GM03348 (cell line): ENCODE results near the gene E2F2.

Source experiments
- DNase-seq: peaks from one replicate; pipeline ENCODE4 v3.0.0; 2012; ENCODE audit warnings: low spot score

Gene E2F2

DNA sequence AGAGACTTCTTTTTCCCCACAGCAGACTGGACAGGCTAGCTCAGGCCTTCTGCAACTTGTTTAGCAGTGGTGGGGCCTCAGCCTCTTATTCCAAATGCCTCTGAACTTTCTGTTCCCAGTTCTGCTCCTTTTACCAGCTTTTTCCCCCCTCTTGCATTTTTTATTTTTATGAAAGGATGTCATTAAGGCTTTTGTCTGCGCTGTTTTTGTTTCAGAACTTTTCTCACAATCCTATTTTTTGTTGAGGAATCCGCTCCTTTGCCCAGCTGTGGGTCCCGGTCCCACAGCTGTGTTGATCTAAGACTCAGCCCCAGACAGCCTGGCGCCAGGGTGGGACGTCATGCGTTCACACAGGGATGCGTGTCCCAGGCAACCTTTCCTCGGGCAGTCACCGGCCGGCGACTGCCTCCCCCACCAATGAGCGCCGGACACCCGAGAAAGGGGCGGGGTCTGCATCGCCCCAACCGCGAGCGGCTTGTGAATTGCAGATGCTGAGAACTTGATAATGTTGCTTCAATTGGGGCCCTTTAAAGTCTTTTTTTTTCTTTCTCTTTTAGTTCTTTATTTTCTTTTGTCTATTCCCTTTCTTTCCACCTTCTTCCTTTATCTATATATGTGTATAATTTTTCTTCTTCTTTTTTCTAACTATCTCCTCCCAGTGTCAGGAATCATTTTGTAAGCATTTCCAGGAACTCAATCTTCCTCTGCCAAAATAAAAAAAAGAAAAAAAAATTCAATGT is 31.3 kb upstream of the E2F2 start:
- peak; percentile 95 for DNase-seq

DNA sequence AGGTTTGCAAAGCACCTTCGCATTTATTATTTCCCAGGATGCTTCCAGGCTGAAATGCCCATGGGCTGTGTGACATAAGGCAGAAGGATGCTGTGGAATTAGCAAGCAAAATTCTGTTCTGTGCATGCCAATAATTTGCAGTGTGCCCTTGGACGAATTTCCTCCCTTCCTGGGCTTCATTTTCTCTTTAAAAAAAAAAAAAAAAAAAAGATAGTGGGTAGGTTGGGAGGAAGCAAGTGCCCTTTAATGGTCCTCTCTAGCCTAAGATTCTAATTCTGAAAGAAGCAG is 30.7 kb upstream of the E2F2 start:
- no peak for DNase-seq

DNA sequence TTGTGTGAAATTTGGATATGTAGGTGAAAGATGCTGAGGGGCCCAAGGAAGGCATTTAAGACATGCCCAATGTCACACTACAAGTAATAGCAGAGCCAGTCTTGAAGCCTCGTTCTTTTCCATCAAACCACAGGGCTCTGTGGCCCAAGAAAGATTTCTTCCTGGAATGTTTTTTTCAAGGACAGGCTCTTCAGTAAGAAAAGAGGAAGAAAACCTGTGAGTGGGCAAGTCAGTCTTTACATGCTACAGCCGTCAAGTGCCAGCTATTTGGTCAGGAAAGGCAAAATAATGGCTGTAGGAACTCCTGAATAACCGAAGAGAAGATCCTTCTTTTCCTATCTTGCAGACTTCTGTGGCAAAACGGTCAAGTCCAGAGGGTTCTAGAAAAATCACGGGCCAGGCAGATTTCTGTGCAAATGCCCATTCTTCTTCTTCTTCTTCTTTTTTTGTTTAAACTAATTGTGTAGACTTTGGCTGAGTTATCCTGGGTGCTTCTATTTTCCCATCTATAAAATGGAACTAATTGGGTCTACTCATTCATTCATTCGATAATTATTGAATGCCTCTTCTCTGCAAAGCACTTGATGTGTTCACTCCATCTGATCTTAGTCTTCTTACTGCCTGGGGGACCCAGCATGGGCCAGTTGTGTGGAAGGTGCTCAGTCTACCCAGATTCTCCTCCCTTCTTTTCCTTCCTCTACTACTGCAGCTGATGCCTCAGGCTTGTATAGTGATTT is 30.2 kb upstream of the E2F2 start:
- DNase-seq, result no peak

DNA sequence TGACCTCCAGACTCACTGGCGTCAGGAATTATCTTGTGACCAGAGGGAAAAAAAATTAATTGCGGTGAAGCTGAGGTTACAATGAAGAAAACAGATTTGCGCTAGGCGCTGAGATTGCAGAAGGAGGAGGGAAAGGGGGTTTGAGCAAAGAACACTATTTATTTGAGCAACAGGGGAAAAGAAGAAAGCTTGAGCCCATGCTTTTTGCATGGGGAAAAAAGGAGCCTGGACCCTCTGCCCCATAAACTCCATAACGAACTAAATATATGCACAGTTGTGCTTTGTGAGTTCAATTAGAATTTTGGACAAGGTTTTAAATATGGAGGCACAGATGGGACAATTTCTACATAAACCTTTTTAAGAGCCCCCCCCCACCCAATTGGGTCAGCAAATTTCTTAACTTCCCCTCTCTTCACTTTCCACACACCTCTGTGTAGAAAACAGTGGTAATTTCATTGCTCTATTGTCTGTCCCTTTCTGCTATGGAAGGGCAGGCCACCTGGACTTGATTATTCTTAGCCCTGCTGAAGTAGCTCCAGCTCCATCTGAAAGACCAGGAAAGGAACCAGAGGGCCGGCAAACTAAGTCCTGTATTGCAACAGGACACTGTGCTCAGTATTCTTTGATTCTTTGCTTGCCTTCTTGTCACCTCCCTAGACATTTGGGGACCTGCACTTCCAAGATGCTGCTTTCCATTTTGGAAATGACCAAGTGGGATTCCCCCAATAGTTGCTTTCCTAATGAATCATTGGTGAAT is 29.1 kb upstream of the E2F2 start:
- peak; percentile 27 for DNase-seq

DNA sequence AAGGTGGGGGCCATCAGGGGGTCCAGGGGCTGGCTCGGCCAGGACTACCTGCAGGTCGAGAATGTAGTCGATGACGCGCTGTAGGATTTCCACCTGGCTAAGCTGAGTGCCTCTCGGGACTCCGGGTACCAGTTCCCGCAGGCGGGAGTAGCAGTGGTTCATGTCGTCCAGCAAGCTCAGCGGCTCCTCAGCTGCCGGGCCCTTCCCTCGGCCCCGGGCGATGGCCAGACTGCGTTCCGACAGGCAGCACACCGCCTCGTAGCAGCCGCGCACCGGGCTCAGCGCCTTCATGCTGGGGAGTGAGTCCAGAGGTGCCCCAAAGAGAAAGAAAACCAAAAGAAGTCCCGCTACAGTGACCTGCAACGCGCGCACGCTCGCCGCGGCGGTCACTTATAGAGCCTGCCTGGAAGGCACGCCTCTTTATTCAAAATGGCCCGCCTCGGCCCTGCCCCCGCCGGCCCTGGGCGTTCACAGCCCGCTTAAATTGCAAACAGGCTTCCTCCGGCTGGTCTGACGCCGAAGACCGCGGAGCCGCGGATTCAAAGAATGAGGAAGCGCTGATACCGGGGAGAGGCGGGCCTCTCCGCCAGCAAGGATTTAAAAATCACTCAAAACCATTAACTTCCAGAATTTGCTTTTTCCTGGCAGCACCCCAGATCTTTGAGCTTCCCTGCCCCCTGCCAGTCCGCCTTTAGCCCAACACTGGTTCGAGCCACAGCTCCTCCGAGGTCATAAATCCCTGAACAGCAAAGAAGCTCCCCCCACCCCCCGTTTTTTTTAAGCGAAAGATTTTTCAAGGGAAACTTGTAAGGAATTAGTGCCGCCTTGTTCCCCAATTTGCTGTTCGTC is 28.3 kb upstream of the E2F2 start, which contains the start of gene ID3:
TSS of gene ID3 (minus strand) at position 366 of the 849 bp plus-strand sequence. CDS start at position 291, 75 bp downstream.
- DNase-seq, result peak; percentile 94

DNA sequence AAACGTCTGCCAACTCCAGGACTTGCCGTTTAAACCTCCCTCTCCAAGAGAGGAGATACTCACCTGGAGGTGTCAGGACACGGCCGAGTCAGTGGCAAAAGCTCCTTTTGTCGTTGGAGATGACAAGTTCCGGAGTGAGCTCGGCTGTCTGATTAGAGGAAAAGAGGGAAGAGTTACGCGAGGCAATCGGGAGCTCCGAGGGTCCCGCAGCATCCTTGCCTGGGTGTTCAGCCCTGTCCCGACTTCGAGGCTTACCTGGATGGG is 27.8 kb upstream of the E2F2 start:
- no peak for DNase-seq

DNA sequence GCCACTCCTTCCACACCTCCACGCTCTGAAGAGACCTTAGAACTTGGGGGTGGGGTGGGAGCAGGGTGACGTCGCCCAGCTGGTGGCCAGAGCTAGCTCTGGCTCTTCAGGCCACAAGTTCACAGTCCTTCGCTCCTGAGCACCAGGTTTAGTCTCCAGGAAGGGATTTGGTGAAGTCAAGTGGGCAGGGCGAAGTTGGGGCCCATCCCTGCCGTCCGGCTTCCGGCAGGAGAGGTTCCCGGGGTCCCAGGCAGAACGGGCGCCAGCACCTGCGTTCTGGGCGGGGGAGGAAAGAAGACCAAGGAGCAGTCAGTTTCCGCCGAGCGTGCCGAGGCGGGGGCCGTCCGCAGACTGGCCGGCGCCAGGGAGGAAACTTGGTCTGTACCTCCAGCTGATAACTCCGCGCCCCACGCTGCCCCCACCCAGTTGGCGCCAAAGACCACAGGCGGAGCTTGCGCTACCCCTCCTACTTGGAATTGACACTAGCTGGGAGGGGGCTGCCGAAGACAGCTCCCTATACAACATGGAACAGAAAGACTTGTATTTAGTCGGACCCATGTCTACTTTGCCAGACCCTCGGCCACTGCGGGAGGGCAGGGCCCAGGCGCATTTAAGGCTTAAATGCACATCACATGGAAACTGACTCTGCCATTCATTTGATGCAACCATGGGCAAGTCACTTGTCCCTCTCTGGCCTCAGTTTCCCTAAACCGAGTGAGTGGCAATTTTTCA is 27.3 kb upstream of the E2F2 start:
- peak; percentile 35 for DNase-seq

DNA sequence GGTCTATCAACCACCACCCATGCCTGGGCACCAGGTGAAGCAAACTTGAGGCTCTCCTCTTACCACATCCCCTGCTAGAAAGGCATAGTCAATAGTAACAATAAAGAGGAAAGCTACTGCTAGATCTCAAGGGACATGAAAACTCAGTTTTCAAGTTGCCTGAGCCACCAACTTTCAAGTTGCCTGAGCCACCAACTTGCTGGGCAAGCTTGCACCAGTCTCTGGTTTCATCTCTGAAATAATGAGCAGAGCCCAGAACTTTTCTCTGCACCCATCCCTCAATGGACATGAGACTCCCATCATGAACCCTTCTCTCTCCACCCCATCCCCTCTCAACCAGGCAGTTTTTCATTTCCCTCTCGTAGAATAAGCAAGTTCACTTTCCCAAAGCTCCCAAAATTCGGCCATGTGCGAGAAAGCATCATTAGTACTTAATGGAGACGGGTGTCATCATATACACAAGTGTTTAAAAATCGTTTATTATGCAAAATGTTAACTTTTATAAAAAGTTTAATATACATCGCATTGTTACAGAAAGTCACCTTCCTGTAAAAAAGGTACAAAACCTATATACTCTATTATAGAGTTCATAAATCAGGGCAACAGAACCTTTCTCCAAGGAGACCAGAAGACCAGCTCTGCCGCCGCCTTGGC is 26.6 kb upstream of the E2F2 start:
- DNase-seq, result no peak

DNA sequence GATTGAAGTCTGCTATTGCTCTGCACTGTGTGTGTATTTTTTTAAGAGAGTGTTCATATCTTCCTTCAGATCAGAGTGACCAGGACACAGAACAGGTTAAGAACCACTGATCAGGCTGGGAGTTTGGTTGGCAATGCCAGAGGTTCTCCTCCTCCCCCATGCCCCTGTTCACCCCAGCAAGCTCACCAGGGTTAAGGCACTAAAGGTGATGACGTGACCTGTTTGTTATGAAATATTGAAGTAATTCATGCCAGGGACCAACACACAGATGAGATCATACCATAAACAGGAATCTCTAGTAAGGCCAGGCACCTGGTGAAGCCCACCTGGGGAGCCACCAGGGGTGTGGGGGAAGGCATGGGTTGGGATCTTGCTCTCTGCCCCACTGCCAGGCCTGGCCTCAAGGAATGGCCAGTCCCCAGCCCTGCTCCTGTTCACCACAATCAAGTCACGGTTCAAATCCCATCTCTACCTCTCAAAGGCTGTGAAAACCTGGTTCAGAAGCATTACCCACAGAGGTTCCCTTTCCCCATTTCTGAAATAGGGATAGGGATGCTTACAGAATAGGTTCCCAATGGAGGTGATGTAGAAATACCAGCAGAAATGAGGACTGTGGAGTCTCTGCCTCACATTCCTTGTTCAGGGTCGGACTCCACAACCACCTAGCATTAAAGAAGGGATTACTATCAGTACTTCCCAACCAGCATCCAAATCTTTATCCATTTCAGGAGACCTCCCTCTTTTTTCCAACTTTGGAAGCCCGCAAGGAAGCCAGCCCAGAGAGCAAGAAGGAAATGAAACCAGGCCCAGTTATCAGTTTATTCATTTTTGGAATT is 25.8 kb upstream of the E2F2 start:
- DNase-seq, result no peak

DNA sequence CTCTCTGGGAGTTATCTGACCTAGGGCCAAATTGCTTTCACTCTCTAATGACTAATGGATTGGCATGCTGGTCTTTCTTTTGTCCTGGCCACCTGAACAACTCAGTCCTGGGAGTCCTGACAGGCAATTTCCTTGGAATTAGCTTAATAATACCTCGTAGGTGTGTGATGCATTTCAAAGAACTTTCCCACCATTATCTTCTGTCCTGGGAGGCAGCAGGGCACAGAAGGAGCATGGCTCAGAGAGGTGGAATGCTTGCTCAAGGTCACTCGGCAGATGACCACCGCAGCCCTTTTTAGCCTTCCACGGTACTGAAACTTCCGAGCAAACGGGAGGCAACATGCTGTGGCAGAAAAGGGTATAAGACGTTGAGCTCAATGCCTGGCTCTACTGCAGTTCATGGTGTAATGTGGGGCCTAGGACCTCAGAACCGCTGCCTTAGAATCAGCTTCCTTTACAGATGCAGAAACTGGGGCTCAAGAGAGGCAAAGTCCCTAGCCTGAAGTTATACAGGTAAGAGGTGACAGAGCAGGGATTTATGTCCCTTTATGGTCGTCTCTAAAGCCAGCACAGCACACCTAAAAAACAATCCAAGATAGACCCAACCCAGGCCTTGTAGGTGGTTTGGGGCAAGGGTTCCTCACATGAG is 25.1 kb upstream of the E2F2 start:
- no peak for DNase-seq

DNA sequence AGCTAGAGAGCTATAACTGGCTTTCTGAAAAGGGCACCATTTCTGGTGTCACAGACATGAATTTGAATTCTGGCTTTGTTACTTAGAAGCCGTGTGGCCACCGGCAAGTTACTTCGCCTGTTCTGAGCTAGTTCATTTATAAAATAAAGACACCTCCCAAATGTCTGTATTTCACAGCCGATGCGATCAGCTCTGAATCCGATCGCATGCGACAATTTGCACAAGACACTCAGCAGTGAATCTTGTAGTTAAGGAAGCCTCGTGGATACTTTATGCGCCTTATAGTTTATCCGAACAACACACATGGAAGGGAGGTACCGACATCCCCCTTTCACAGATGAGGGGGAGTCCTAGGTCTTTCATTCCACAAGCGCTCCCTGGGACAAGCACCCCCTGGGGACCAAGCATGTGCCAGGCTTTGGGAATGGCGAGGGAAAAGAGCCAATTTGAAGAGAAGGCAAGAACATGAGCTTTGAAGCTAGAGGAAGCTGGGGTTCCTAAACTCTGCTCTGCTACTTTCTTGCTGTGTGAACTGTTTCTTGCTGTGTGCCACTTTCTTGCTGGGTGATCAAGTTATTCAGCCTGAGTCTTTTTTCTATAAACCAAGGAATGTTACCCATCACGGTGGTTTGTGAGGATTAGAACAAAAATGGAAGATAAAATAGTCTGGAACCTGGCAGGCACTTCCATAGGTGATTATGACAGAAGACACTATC is 24.4 kb upstream of the E2F2 start:
- no peak for DNase-seq

DNA sequence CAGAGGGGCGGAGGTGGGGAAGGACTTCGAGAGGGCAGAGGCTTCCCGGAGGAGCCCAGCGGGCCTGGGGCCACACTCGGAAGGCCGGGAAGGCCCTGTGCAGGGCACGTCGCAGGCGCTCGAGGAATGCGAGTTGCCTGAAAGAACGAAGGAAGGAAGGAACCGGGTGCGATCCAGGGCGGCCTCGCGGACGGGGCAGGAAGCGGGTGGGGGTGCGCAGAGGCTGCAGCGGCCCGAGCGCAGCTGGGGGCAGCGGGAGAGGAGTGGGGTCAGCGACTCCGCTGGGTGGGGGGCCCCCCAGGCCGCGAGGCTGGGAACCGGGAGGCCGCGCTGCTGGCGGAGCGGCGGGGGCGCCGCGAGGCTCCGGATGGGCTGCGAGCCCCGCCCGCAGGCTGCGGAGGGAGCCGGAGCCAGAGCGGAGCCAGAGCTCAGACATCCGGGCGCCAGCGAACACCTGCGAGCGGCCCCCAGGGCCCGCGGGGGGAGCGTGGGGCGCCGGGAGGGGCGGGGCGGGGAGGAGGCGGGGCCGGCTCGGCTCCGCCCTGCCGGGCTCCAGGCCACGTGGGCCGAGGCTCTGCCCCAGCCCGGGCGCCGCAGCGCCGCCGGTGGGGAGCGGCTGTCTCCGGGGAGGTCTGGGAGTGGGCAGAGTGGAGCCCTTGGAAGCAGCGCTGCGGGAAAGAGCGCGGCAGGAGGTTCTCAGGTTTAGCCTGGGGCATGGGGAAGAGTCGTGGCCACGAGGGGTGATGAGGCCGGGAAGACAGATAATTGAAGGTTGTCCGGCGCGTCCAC is 23.6 kb upstream of the E2F2 start:
- peak; percentile 94 for DNase-seq

DNA sequence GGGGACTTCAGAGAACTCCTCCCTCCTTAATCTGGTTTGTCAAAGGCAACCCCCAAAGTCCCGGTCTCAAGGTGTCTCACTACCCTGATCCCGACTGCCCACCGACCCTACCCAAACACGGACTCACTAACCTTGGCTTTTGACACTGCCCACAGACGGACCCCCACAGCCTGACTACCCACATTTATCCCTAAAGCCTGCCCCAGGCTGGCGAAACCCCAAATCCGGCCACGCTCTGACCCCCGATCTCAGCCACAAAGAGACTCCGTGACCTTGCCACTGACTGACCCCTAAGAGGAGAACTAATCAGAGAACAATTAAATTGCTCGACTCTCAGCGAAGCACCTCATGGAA is 23.1 kb upstream of the E2F2 start:
- no peak for DNase-seq

DNA sequence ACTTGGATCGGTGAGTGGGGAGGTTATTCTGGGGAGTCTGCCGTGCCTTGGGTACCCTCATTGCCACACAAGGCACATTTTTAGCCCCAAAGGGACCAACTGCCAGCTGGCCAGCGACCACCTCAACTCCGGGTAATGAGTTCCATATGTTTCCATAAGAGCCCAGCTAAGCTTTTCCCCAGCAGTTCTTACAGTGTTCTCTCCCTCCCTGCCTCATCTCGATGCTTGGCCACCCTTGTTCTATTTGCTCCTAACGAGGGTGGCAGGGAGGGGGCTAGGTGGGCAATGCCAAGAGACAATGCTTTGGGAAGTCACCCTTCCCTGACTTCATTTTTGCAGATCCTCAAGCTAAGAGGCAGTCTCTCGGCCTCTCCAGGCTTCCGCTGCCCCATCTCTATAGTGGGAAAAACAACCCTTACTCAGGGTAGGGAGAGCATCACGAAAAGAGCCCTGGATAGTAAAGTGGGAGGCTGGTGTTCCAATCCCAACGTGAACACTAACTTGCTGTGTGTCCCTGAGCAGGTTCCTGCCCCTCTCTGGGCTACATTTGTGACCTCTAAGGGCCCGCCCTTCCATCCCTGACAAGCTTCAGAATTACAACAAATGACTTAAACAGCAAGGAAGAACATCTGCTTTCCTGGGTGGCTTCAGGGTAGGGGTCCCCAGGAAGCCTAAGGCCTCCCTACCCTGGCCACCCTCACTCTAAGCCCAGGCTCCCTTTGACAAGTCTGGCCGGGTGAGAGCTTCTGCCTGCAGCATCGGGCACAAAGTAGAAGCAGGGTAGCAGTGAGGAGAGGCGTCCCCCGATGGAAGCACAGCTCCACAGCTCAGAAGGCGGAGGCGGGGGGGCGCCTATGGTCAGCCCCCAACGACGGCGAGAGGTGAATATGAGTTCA is 22.4 kb upstream of the E2F2 start:
- no peak for DNase-seq

DNA sequence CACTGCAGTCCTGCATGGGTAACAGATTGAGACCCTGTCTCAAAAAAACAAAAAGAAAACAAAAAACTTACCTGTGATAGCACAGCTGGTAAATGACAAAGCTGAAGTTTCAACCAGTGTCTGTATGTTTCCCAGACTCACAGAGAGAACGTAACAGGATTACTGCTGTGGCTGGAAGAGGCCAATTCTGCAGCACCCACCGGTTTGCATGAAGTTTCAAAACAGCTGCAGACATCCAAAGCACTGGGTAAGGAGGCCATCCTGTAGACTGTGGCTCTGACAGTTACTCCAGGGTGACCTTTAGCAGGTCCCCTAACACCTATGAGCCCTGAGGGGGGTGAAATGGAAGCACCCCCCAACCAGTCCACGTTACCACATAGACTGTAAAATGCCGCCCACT is 20.8 kb upstream of the E2F2 start:
- DNase-seq, result no peak

DNA sequence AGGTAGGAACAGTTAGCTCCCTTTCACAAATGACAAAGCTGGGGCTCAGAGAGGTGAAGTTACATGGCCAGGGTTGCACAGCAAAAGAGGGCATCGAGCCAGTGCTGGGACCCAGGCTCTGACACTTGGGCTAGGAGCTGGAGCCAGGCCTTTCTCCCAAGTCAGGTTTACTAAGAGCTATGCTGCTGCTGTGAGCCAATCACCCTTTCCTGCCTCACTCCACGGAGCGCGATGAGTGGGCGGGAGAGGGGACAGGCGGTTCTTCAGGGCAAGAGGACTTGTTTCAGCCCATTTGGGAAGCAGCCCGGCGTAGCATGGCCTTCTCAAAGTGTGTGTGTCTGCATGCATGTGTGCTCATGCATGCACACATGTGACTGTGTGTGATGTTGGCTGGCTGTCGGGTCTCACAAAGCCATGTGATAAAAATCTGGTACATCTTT is 17.7 kb upstream of the E2F2 start:
- DNase-seq, result peak; percentile 56

DNA sequence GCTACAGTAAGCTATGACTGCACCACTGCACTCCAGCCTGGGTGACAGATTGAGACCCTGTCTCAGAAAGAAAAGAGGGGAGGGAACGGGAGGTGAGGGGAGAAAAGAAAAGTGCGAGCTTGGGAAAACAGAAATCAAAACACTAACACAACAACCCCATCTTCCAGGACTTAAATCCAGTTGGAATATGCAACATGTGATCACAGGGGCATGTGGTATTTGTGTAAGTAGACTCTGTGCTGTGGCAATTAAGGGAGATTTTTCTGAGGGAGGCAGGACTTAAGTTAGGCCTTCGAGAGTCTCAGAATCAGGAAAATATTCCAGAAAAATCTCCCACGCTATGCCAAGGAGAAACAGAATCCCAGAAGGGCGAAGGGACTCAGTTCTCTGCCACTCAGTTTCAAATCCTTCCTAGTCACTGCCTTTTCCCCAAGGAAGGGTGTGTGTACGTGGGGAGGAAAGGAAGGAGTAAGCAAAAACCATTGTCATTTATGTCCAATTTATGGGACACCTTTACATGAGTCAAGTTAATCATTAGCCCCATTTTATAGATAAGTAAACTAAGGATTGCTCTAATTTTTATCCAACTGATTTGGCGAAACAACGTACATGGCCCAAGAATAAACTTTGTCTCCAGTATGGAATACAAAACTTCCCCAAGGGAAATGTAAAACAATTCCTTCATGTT is 16.0 kb upstream of the E2F2 start:
- no peak for DNase-seq
